ENCODE data around the gene PRPF39. TPM values are rescaled to one million over a fixed set of nuclear protein-coding genes. Genes with fewer than 3 reads are reported as not detected.

The PRPF39 gene
- total RNA-seq, 1 experiment from 2014 or later: 59.8 TPM

DNA sequence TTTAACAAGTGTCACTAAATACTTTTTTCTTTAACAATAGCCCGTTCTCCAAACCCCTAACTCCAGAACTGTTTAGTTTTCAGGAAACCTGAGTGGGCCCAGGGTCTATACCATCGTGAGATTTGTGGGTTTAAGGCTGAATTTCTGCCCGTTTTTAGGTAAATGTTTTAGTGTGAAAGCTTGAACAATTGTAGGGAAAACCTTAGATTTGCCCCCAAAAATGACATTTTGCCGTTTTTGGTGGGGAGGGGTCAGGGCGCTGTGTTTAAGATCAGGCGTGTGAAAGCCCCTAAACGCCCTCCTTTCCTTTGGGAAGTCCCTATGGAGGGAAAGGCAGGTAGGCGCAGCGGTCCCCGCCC is 320 bp upstream of the PRPF39 start:
- H3K14ac ChIP-seq (ENCODE audit: insufficient read depth, low read length): no peak overlapping the region
- Mint-ChIP-seq H3K27me3 (ENCODE audit: low read depth) (no peaks in the 10 kb centered on the region; the same call in 1 of the 2 replicates), H3K27ac (peak overlapping the region in 2 of 3 experiments; percentile 80 to 91; a peak in 4 of 7 replicates), H3K4me1 (peaks cover 23 to 43% of the 10 kb centered on the region in 2 experiments), H3K4me3 (peak overlapping the region; percentile 99), H3K9me3 (no peaks in the 10 kb centered on the region; a peak in 1 of 5 replicates), H3K36me3 (ENCODE audit: insufficient read depth in 1 of 3, low read depth in 3 of 3) (peaks cover 0 to 19% (median 3%) of the 10 kb centered on the region in 3 experiments; a peak in 6 of 7 replicates)
- H3K23ac ChIP-seq (ENCODE audit: insufficient read length, low read depth, low read length): no peak overlapping the region
- no peak overlapping the region for H2BK120ac ChIP-seq (ENCODE audit: low read depth, low read length, poor library complexity, severe bottlenecking)
- no peaks in the 10 kb centered on the region for H3K9me3 ChIP-seq (ENCODE audit: control insufficient read depth, low read depth, low read length)
- H3K4ac ChIP-seq (ENCODE audit: low read depth, low read length): no peak overlapping the region
- no peak overlapping the region for H2BK12ac ChIP-seq (ENCODE audit: insufficient read length, low read depth, low read length)
- H2BK20ac ChIP-seq (ENCODE audit: low read depth, low read length, poor library complexity, severe bottlenecking): no peak overlapping the region
- no peak for DNase-seq
- H3K79me1 ChIP-seq (ENCODE audit: insufficient read depth, low read depth, low read length, poor library complexity, severe bottlenecking): no peaks in the 10 kb centered on the region
- H3K27me3 ChIP-seq (ENCODE audit: insufficient read depth, low read length): no peaks in the 10 kb centered on the region
- TF ChIP-seq CTCF (conservative IDR thresholded peaks at IDR 0.05): no peak
- whole genome bisulfite sequencing (ENCODE audit: extremely low coverage, insufficient read length, low lambda C conversion rate): no CpG with 5 or more reads among the region's 10 CpGs
- no peaks in the 10 kb centered on the region for H3K4me1 ChIP-seq (ENCODE audit: insufficient read depth, low read length)
- H3K23me2 ChIP-seq (ENCODE audit: insufficient read length, low read depth, low read length, poor library complexity, severe bottlenecking): peaks cover 3% of the 10 kb centered on the region
- H3K27ac ChIP-seq (ENCODE audit: insufficient read length, low read depth, low read length): no peak overlapping the region
- no peak overlapping the region for H3K18ac ChIP-seq (ENCODE audit: insufficient read length, low read depth, low read length)
- H2BK15ac ChIP-seq (ENCODE audit: low read depth, low read length): no peak overlapping the region
- H4K91ac ChIP-seq (ENCODE audit: insufficient read length, low read depth, low read length): no peak overlapping the region
- H2AK5ac ChIP-seq (ENCODE audit: insufficient read length, low read length): no peak overlapping the region
- peaks cover 32% of the 10 kb centered on the region; the same call in 1 of the 2 replicates for H3K79me2 ChIP-seq (ENCODE audit: insufficient read depth, low read length)
- peak overlapping the region; percentile 69 for H2AFZ ChIP-seq (ENCODE audit: low read length)
- peak overlapping the region; percentile 54 for H3K4me2 ChIP-seq (ENCODE audit: insufficient read depth, insufficient read length, low read length)
- H4K20me1 ChIP-seq (ENCODE audit: control insufficient read depth, insufficient read depth, insufficient read length): no peaks in the 10 kb centered on the region
- no peak overlapping the region for H4K8ac ChIP-seq (replicated peaks; ENCODE audit: insufficient read length, low read depth, low read length)
- no peak overlapping the region for H4K5ac ChIP-seq (ENCODE audit: insufficient read length, low read depth, low read length)
- H3T11ph ChIP-seq (ENCODE audit: low read length): no peak overlapping the region
- H2BK5ac ChIP-seq (ENCODE audit: insufficient read length, low read length): no peak overlapping the region
- no peak overlapping the region for H3K9ac ChIP-seq (ENCODE audit: extremely low read depth, insufficient read length, low read length)
- no peak overlapping the region for H3K56ac ChIP-seq (ENCODE audit: insufficient read length, low read depth, low read length)

All from H9 (cell line).